Transverse colon (tissue), 4 donors: Measurements from ENCODE around the gene UTP11.

Experiments used
- POLR2A ChIP-seq: fragments of 450-650 bp; IDR thresholded peaks from one replicate; pipeline ENCODE4 v1.6.1; 2016; ENCODE audit warnings: antibody characterized with exemption, mild to moderate bottlenecking, moderate library complexity
- POLR2AphosphoS5 ChIP-seq, 3 donors: sonication (generic); formaldehyde crosslinking; IDR thresholded peaks; one replicate each; pipeline ENCODE4 v1.6.1; 2016; ENCODE audit warnings: antibody characterized with exemption in 3 of 3
- TF ChIP-seq, protein P1 (sequence below), 5 experiments: fragments of 200-600 bp in 3 of 5; fragments of 450-650 bp in 2 of 5; sonication (generic) in 3 of 5; IDR thresholded peaks; 1 replicate in 2 of 5; 2 replicates in 3 of 5; pipeline ENCODE4 v1.5.1; 2016 to 2017; ENCODE audit warnings: antibody characterized with exemption in 5 of 5, inconsistent platforms in 3 of 5, mild to moderate bottlenecking in 2 of 5, moderate library complexity in 1 of 5

- TF ChIP-seq, protein P1, sequence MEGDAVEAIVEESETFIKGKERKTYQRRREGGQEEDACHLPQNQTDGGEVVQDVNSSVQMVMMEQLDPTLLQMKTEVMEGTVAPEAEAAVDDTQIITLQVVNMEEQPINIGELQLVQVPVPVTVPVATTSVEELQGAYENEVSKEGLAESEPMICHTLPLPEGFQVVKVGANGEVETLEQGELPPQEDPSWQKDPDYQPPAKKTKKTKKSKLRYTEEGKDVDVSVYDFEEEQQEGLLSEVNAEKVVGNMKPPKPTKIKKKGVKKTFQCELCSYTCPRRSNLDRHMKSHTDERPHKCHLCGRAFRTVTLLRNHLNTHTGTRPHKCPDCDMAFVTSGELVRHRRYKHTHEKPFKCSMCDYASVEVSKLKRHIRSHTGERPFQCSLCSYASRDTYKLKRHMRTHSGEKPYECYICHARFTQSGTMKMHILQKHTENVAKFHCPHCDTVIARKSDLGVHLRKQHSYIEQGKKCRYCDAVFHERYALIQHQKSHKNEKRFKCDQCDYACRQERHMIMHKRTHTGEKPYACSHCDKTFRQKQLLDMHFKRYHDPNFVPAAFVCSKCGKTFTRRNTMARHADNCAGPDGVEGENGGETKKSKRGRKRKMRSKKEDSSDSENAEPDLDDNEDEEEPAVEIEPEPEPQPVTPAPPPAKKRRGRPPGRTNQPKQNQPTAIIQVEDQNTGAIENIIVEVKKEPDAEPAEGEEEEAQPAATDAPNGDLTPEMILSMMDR (IDR thresholded peaks at IDR 0.05): no peak
- TF ChIP-seq POLR2AphosphoS5 (IDR thresholded peaks at IDR 0.05): no peak
- no peak for TF ChIP-seq POLR2A
These were observed 47.2 kb downstream of the UTP11 start for GRCh38 chr1:38059635-38060250.
